ENCODE data around the gene PBX2.
"Not testable (repeated sequence)": the region's sequence is repeated elsewhere in the genome, so short reads cannot be mapped to it uniquely, and the experiment has no call there.

PBX2 gene, protein sequence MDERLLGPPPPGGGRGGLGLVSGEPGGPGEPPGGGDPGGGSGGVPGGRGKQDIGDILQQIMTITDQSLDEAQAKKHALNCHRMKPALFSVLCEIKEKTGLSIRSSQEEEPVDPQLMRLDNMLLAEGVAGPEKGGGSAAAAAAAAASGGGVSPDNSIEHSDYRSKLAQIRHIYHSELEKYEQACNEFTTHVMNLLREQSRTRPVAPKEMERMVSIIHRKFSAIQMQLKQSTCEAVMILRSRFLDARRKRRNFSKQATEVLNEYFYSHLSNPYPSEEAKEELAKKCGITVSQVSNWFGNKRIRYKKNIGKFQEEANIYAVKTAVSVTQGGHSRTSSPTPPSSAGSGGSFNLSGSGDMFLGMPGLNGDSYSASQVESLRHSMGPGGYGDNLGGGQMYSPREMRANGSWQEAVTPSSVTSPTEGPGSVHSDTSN

DNA sequence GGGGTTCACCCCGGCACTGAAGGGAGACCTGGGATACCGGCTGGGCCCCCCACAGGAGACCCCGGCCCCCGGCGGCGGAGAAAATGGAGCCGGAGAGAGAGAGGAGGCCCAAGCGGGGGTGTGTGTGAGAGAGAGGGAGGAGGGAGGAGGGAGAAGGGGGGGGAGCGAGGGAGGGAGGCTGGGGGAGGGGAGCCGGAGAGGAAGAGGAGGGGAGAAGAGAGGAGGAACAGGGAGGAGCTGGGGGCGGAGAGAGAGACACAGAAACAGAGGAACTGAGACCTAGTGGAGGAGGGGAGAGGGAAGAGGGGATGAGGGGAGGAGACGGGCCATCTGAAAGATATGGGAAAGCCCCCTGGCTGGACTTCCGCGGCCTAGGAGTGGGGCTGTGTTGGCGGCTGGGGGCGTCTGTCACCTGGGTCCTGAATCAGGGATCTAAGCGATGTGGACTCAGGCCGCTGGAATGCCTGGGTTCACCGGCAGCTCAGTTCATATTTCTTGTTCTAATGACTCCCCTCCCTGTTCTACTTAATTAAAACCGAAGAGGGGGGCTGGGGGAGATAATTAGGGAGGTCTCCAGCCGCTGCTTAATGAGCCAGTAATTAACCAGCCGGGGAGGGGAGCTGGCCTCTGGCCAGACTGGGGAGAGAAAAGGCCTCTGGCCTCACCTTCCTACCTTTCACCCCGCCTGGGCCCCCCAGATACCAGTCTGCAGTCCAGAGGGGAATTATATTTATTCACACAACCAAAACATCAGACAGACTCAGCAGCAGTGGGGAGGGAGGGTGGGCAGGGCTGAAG, at the start of gene PBX2:
Gene PBX2, minus strand, starts transcription at position 149 of the 798 bp plus-strand sequence. CDS start 287 bp downstream, outside the sequence.
- DNase-seq (ENCODE audit: low read depth in 2 of 2), result peak; percentile 64 to 82

DNA sequence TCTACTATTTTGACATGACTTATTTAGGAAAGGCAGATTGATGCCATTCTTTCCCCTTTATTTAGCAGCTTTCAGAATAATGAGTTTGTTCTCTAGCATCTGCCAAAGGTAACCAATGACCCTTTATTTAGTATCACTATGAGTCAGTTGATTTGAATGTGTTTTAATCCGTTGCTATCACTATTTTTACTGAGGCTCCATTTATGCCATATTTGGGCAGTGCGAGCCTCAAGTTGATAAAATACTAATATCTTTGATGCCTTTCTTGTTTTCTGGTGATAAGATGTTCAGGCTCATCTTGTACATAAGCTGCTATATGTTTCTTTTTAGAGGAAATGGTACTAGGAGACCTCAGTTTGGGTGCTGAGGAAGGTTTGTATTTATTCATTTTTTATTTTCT, 49.5 kb upstream of the PBX2 start:
- DNase-seq (ENCODE audit: low read depth in 2 of 2), result no peak

DNA sequence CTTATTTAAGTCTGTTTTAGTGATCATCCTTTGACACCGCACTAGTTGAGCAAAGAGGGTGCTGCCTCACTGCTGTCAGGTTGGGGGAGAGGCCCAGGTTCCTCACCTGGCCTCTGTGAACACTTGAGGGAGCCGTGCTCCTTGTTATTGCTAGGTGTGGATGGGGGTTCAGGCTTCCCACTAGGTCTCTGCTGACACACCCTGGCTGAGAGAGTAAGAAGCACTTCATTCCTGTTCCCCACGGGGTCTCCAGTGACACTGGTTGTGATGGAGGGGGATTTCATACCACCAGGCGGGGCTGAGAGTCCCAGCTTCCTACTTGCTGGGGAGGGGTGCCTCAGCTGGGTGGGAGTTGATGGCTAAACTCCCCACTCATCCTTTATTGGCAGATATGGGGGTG, 44.9 kb upstream of the PBX2 start:
- no peak for DNase-seq (ENCODE audit: low read depth in 2 of 2)

DNA sequence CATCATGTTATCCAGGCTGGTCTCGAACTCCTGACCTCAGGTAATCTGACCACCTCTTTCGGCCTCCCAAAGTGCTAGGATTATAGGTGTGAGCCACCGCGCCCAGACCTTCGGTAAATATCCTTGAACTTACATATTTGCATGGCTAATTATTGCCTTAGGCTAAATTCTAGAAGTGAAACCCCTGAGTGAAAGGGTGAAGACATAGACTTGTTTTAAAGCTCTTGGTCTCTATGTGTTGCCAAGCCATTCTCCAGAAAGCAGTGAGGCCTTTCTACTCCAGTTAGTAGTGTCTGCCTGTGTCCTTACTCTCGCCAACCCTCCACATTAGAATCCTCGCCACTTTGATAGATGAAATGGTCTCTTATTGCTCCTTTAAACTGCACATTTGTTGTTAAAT, 36.4 kb upstream of the PBX2 start:
- DNase-seq (ENCODE audit: low read depth in 2 of 2), result no peak

DNA sequence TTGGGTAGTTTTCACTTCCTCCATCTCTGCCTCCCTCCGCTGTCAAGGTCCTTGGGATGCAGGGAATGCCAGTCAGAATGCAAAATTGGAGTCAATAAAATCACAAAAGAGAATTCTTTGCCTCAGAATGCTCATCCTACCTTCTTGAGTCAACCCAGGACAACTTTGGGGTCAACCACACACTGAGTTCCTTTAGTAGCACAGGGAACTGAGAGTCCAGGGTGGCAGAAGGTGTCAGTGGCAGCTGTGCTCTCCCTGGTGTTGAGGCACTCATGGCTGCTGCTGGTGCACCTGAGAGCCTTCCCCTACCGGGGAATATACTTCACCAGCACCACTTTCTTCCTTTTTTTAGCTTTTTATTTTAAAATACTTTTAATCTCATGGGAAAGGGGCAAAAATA, 34.7 kb upstream of the PBX2 start:
- DNase-seq (ENCODE audit: low read depth in 2 of 2), result no peak

DNA sequence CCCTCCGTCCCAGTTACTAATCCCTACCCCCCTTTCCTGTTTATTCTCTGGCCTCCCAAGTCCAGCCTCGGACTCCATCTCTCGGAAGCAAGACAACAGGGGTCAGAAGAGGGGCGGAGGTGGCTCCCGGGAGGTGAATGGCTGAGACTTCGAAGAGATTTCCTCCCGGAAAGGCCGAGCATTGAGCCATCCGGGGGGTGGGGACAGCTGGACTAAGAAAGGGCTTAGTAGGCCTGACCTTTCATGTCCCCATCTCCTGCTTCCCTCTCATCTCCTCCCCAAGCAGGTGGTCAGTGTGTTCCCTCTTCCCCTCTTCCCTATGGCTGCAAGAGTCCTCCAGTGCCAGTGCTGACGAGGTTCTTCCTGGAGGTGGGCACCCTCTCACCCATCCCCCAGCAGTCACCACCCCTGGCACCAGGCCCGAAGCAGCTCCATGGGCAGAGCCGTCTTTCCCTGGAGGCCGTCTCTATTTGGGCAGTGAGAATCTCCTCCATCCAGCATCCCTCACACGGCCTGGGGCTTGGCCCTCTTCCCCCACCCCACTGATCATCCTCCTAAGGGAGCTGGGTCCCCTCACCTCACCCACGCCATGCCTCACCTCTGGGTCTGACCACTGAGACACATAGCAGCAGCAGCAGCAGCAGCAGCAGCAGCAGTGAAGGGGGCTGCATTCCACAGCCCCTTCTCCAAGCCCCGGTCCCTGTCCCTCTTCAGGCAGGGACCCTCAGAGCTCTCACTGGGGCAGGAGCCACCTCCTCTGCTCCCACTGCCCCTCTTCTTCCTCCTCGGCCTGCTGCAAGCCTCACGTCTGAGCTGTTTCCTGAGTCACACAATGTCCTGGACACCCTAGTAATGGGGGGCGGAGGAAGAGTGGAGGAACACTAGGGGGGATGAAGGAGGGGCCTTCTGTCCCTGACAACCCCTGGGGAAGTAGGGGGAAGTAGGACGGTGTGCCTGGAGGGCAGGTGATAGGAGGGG, 33.5 kb upstream of the PBX2 start, which contains the start of gene NOTCH4:
Gene NOTCH4, minus strand, starts transcription at position 810 of the 978 bp plus-strand sequence. Its CDS starts 139 bp downstream, at position 671.
- DNase-seq (ENCODE audit: low read depth in 2 of 2), result no peak

DNA sequence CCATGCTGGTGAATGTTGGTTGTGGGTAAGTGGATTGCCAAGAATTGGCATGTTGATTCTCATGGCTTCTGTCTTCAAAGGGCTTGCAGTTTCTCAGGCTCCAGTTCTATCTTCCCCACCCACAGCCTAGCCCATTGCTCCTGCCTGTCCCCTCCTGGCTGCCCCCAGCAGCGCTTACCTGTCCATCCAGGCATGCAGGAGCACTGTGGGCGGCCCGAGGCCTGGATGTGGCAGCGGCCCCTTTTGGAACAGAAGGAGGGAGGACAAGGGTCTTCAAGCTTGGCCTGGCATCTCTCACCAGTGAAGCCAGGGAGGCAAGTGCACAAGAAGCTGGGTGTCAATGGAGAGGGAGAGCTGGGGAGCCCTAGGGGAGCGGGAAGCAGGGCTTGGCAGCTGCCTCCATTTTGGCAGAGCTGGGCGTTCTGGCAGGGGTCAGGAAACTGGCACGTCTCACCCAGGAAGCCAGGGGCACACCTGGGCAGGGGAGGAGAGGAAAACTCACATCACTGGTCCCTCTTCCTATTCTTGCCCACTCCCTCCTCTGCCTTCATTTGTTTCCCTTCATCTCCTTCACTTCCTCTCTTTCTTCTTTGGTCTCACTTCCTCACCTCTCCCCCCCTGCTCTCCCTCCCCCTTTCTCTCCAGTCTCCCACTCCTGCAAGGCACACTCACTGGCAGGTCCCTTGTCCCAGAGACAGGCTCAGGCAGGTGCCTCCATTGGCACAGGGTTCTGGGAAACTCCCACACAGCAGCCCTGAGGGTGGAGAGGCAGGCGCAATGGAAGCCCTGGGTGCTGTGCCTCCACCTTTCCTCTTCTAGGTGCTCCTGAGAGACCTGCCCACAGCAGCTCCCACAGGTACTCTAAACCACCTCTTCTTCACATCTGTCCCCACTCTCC, 32.6 kb upstream of the PBX2 start:
- DNase-seq (ENCODE audit: low read depth in 2 of 2), result no peak

DNA sequence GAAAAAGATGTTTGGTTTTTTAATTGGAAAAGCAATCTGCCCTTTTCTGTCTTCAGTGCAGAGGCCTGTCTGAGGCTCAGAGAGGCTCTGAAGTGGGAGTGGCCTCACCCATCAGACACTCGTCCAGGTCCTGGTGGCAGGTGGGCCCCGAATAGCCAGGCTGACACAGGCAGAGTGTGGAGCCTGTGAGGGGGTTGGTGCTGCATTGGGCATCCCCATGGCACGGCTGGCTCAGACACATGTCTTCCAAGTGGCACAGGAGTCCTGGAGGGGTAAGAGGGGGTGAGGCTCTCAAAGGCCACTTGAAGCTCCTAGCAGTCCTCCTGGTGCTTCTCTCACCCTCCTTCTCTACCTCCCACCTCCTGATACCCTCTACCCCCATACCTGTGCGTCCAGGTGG, 30.0 kb upstream of the PBX2 start:
- DNase-seq (ENCODE audit: low read depth in 2 of 2), result no peak

DNA sequence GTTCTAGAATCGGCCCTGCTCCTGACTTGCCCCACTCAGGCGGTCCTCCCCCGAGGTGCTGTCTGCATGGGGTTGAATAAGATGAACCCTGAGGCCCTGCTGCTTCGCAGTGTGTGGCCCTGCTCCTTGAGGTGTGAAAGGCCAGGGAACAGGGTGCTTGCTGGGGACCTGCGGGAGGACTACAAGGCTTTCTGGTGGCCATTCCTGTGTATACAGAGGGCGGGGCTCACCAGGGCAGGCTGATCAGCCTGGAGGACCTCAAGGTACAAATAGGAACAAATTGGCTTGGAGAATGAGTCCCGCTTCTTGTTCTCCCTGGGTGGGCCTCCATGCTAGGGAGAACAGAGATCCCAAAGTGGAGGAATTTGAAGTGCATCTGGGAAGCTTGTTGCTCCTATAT, 28.2 kb upstream of the PBX2 start:
- no peak for DNase-seq (ENCODE audit: low read depth in 2 of 2)

DNA sequence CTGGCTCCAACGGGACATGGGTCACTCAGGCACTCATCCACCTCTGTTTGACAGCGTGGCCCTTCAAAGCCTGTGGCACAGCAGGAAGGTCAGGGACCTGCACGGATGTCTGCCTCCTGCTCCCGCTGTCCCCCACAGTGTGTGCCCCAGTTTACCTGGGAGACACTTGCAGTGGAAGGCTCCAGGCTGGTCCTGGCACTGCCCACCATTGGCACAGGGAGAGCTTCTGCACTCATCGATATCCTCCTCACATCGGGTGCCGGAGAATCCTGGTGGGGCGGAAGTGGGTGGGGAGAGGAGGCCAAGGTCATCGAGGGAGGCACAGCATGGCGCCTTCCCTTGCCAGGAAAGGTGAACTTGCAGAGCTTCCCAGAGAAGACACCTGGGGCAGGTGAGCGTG, 27.0 kb upstream of the PBX2 start:
- no peak for DNase-seq (ENCODE audit: low read depth in 2 of 2)

DNA sequence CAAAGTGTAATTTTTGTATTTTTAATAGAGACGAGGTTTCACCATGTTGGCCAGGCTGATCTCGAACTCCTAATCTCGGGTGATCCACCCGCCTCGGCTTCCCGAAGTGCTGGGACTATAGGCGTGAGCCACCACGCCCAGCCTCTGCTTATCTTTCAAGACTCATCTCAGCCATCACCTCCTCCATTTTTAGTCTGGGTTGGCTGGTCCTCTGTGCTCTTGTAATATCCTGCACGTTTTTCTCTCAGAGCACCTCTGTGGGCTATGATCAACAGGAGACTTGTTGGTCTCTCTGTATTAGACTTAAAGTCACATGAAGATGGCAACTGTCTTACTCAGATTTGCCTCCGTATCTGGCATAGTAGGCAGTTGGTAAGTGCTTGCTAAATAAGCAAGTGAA, 26.3 kb upstream of the PBX2 start:
- no peak for DNase-seq (ENCODE audit: low read depth in 2 of 2)

DNA sequence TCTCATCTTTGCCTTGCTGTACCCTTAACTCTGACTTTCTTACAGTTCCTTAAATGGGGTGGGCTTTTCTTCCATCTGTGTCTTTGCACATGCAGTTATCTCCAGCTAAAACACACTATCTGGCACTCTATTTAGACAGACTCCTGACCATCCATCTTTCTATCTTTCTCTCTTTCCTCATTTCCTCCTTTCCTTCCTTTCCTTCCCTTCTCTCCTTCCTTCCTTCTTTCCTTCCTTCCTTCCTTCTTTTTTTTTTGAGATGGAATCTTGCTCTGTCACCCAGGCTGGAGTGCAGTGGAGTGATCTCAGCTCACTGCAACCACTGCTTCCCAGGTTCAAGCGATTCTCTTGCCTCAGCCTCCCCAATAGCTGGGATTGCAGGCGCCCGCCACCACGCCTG, 25.6 kb upstream of the PBX2 start:
- no peak for DNase-seq (ENCODE audit: low read depth in 2 of 2)

DNA sequence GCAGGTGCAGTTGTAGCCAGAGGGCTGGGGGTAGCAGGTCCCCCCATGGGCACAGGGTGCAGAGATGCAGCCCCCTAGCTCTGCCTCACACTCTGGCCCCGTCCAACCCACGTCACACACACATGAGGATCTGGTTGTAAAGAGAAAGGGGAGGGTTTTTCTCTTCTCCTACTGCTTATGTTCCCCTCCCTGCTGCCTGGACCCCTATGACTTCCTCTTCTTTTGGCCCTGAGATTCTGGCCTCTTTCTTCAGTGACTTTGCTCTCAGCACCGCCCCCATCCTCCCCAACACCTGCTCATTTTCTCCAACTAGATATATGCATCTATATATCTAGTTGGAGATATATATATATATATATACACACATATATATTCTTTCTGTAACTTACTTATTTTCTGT, 24.1 kb upstream of the PBX2 start:
- DNase-seq (ENCODE audit: low read depth in 2 of 2), result no peak

DNA sequence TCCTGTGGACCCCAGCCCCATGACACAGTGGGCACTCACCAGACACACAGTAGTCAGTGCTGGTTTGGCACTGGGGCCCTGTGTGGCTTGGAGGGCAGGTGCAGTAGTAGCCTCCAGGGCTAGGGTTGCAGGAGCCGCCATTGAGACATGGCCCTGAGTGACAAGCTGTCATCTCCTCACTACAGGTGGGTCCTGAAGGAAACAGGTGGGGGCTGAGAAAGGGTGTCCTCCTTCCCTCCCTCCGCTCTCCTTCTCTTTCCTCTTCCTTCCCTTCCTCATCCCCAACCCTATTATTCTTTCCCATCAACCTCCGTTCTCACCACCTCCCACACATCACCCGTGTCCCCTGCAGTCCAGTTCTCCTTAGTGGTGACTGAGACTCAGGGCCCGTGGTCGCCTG, 23.6 kb upstream of the PBX2 start:
- DNase-seq (ENCODE audit: low read depth in 2 of 2), result no peak

DNA sequence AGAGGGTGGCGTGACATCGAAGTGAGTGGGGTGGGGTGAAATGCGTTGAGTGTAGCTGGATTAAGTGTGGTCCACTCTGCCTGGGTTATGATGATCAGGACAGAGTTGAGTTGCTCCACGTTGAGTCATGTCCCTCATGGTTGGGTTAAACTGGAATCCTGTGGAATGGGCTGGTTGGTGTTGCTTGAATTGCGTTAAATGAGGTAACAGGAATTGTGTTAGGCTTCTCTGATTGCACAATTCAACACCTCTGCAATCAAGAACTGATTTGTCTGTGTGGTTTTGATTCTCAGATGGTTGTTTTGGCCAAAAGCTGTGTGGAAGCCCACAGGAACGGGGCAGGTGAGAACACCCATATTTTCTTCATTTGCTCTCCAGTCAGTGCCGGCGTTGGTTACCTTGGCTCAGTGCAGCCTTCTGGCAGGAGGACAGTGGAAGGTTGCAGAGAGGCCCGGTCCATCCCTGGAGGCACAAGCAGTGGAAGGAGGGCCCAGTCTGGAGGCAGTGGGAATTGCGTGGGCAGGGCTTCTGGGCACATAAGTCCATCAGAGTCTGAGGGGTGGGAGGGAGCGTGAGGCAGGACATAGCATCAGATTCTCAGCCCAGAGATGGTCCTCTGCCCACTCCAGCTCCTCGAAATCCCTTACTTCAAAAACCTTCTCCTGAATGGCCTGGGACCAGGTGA, 22.2 kb upstream of the PBX2 start:
- DNase-seq (ENCODE audit: low read depth in 2 of 2), result no peak

DNA sequence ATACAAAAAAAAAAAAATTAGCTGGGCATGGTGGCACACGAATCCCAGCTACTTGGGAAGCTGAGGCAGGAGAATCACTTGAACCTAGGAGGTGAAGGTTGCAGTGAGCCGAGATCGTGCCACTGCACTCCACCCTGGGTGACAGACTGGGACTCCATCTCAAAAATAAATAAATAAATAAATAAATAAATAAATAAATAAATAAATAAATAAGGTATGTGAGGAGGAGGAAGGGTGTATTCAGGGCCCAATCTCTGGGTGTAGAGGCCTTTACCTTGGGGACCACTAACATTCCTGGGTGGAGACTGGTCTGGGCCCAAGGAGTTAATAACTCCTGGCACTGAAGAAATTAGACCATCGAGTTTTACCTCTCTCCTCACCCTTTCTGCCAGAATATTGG, 21.4 kb upstream of the PBX2 start:
- not testable (repeated sequence) for DNase-seq (ENCODE audit: low read depth in 2 of 2)

DNA sequence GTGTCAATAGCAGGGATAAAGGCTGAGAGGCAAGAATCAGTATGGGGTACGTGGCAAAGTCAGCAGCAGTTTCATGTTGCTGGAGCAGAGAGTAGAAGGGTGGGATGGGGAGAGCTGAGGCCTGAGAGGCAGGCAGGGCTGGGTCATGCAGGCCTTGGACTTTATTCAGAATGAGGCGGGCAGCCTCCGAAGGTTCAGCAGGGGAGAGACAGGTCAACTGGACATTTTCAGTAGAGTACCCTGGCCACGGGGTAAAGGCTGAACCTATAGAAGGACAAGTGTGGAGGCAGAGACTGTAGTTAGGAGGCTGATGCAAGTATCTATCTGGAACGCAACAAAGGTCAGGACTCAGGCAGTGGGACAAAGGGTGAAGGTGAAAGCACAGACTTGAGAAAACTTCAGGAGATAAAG, 20.2 kb upstream of the PBX2 start:
- no peak for DNase-seq (ENCODE audit: low read depth in 2 of 2)

DNA sequence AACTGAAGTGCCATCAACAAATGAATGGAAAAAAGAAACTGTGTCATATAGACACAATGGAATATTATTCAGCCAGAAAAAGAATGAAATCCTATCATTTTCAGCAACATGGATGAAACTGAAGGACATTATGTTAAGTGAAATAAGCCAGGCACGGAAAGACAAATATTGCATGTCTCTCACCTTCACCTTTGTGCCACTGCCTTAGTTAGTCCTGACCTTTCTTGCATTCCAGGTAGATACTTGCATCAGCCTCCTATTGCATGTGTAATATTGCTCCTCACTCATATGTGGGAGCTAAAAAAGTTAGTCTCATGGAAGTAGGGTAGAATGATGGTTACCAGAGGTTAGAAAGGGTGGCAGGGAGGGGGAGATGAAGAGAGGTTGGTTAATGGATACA, 19.0 kb upstream of the PBX2 start:
- DNase-seq (ENCODE audit: low read depth in 2 of 2), result no peak

DNA sequence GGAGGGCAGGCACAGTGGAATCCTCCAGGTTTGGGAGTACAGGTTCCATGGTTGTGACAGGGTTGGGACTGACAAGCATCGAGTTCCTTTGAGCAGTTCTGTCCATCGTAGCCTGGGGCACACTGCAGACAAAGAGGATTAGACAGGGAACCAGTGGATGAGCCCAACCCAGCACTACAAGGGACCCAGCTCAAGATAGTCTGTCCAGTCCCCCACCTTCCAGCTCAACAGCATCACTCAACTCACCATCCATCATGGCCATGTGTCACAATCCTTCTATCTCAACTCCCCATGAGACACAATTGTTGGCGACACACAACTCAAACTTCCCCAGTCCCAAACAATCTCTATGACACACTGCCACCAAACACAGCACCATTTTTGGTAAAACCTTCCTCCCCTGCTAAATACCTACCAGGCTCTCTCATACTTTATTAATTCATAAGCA, 14.3 kb upstream of the PBX2 start:
- DNase-seq (ENCODE audit: low read depth in 2 of 2), result no peak

Measured in stimulated activated CD4-positive, alpha-beta T cell treated with anti-CD3 and anti-CD28 coated beads, Interleukin-15, amount 100 ng/mL, for 48 hours (primary cell).